ENCODE measurements around the gene SPAG17. TPM values are rescaled to one million over a fixed set of nuclear protein-coding genes. Genes with fewer than 3 reads are reported as not detected.

SPAG17 gene
- total RNA-seq, 2 donors from 2014 or later: not detected

GRCh38 chr1:118100686-118101514 lies 84.1 kb downstream of the SPAG17 start:
- intact Hi-C loops (cut with DNase I): no loop called here
- DNase-seq: peak; percentile 34
- no peak for TF ChIP-seq CTCF (IDR thresholded peaks at IDR 0.05)
- Histone ChIP-seq H3K27me3 (no peaks in the 10 kb centered on the region), H3K27ac (no peak overlapping the region), H3K9ac (ENCODE audit: low read depth in 2 of 2, low read length in 2 of 2) (no peak overlapping the region), H3K36me3 (no peaks in the 10 kb centered on the region), H3K9me3 (no peaks in the 10 kb centered on the region), H3K4me3 (no peak overlapping the region), H3K4me1 (peaks cover 4% of the 10 kb centered on the region)

GRCh38 chr1:118099686-118100085 lies 85.3 kb downstream of the SPAG17 start:
- no peak for DNase-seq
- intact Hi-C loops (cut with DNase I): no loop called here
- Histone ChIP-seq H3K36me3 (no peaks in the 10 kb centered on the region), H3K9me3 (no peaks in the 10 kb centered on the region), H3K9ac (ENCODE audit: low read depth in 2 of 2, low read length in 2 of 2) (no peak overlapping the region), H3K27me3 (no peaks in the 10 kb centered on the region), H3K27ac (no peak overlapping the region), H3K4me1 (peaks cover 4% of the 10 kb centered on the region), H3K4me3 (no peak overlapping the region)
- TF ChIP-seq CTCF (IDR thresholded peaks at IDR 0.05): no peak

GRCh38 chr1:118097622-118098348 lies 87.2 kb downstream of the SPAG17 start:
- Histone ChIP-seq H3K4me1 (peaks cover 4% of the 10 kb centered on the region), H3K27ac (no peak overlapping the region), H3K9me3 (no peaks in the 10 kb centered on the region), H3K4me3 (no peak overlapping the region), H3K27me3 (no peaks in the 10 kb centered on the region), H3K36me3 (no peaks in the 10 kb centered on the region), H3K9ac (ENCODE audit: low read depth in 2 of 2, low read length in 2 of 2) (no peak overlapping the region)
- no peak for TF ChIP-seq CTCF (IDR thresholded peaks at IDR 0.05)
- intact Hi-C loops (cut with DNase I): no loop called here
- DNase-seq: no peak

GRCh38 chr1:118093017-118093416 lies 92.0 kb downstream of the SPAG17 start:
- no peak for TF ChIP-seq CTCF (IDR thresholded peaks at IDR 0.05)
- intact Hi-C loops (cut with DNase I): no loop called here

DNA sequence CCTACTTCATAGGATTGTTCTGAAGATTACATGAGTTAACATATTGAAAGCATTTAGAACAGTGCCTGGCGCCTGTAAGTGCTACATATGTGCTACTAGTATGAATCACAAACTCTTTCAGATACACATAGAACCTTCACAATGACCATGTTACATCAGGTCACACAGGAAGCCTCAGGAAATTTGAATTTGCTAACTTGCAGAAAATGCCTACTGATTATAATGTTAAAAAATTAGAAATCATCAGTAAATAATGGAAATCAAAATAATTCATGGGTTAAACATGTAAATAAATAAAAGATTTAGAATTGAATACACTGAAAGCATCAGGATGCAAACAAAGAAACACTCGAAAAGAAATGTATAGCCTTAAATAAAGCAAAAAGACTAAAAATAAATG lies 94.9 kb downstream of the SPAG17 start:
- Histone ChIP-seq H3K27me3 (no peaks in the 10 kb centered on the region), H3K27ac (no peak overlapping the region), H3K4me3 (no peak overlapping the region), H3K36me3 (no peaks in the 10 kb centered on the region), H3K4me1 (no peaks in the 10 kb centered on the region), H3K9me3 (no peaks in the 10 kb centered on the region), H3K9ac (ENCODE audit: low read depth in 2 of 2, low read length in 2 of 2) (no peak overlapping the region)
- no peak for TF ChIP-seq CTCF (IDR thresholded peaks at IDR 0.05)
- intact Hi-C loops (cut with DNase I): no loop called here
- DNase-seq: no peak

More at GRCh38 chr1:118093017-118093416, 92.0 kb downstream of the SPAG17 start:
- Histone ChIP-seq H3K9me3 (no peaks in the 10 kb centered on the region), H3K27ac (no peak overlapping the region), H3K36me3 (no peaks in the 10 kb centered on the region), H3K9ac (ENCODE audit: low read depth in 2 of 2, low read length in 2 of 2) (no peak overlapping the region), H3K4me3 (no peak overlapping the region), H3K27me3 (no peaks in the 10 kb centered on the region), H3K4me1 (no peaks in the 10 kb centered on the region)
- DNase-seq: no peak

Data from colonic mucosa (tissue), 4 donors.